KMS-11 (cell line): ENCODE measurements around the gene BMP2K.

ENCODE experiments used
- H2AFZ ChIP-seq: fragments of 200-600 bp; sonication (generic); 2 replicates; pipeline ENCODE4 v1.6.1; 2016; ENCODE audit warnings: antibody characterized with exemption, mixed run types, low read depth
- H3K27ac ChIP-seq: fragments of 200-600 bp; sonication (generic); 2 replicates; pipeline ENCODE4 v1.6.1; 2016; ENCODE audit warnings: mild to moderate bottlenecking, mixed run types
- H3K27me3 ChIP-seq: fragments of 200-600 bp; sonication (generic); 2 replicates; pipeline ENCODE4 v1.6.1; 2017; ENCODE audit warnings: mild to moderate bottlenecking, low read depth, mixed run types, moderate library complexity; ENCODE audit not compliant: insufficient read depth
- H3K36me3 ChIP-seq: fragments of 200-600 bp; sonication (generic); 2 replicates; pipeline ENCODE4 v1.6.1; 2017; ENCODE audit warnings: mild to moderate bottlenecking, mixed run types; ENCODE audit not compliant: insufficient read depth
- H3K4me1 ChIP-seq: fragments of 200-600 bp; sonication (generic); 2 replicates; pipeline ENCODE4 v1.6.1; 2016; ENCODE audit warnings: mild to moderate bottlenecking, low read depth, mixed run types; ENCODE audit not compliant: poor library complexity, severe bottlenecking
- H3K4me2 ChIP-seq: fragments of 200-600 bp; sonication (generic); 2 replicates; pipeline ENCODE4 v1.7.0; 2016; ENCODE audit warnings: mild to moderate bottlenecking, mixed run types
- H3K4me3 ChIP-seq: fragments of 200-600 bp; sonication (generic); IDR thresholded peaks from 2 replicates; pipeline ENCODE4 v1.6.1; 2017; ENCODE audit warnings: low read depth, low read length, mixed read lengths; ENCODE audit not compliant: insufficient read depth
- H3K79me2 ChIP-seq: fragments of 200-600 bp; sonication (generic); 2 replicates; pipeline ENCODE4 v1.6.1; 2016; ENCODE audit warnings: low read depth, mixed run types; ENCODE audit not compliant: insufficient read depth
- H3K9ac ChIP-seq: fragments of 200-600 bp; sonication (generic); 2 replicates; pipeline ENCODE4 v1.6.1; 2016; ENCODE audit warnings: mild to moderate bottlenecking, mixed run types
- H4K20me1 ChIP-seq: fragments of 200-600 bp; sonication (generic); 2 replicates; pipeline ENCODE4 v1.6.1; 2016; ENCODE audit warnings: mild to moderate bottlenecking, mixed run types; ENCODE audit not compliant: insufficient read depth
- TF ChIP-seq, protein P1 (sequence below): fragments of 200-600 bp; sonication (generic); conservative IDR thresholded peaks from 2 replicates; pipeline ENCODE4 v1.6.1; 2017; ENCODE audit warnings: low read depth, mild to moderate bottlenecking, antibody characterized with exemption, low read length, moderate library complexity, mixed read lengths

BMP2K gene

DNA sequence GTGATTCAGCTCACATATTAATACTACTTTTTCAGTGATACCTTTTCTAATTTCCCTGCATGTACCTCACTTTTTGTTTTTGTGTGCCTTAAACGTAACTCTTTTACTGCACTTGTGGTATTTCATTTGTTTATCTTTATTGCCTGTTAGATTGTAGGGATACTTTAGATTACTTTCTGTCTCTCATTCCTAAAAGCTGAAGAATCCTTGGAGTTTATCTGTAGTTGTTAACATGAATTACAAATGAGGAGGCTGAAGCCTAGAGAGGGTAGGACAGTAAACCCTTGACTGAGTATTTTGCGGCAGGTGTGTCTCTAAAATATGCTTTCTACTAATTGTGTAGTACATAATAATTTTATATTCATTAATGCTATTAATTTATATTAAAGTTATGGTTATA is 34.9 kb downstream of the BMP2K start:
- no peak overlapping the region for H3K9ac ChIP-seq
- H4K20me1 ChIP-seq: no peaks in the 10 kb centered on the region; the same call in 1 of the 2 replicates
- H3K4me2 ChIP-seq: peak overlapping the region; percentile 63

DNA sequence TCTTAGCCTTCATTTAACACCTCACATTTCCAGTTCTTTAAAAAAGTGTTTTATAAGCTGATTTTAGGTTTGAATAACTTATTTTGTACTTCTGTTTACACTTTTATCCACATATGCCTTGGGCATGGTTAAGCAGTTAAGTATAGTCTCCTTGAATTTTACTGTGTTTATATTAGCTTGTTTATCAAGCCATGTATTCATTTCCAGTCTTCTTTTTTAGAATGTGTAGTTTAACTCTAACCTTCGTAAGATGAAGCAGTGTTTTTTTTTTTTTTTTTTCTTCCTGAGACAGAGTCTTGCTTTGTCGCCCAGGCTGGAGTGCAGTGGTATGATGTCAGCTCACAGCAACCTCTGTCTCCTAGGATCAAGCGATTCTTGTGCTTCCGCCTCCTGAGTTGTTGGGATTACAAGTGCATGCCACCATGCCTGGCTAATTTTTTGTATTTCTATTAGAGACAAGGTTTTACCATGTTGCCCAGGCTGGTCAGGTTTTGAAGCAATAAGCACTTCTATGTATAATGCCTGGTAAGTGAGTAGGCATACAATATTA is 42.5 kb downstream of the BMP2K start:
- H3K4me2 ChIP-seq: no peak overlapping the region
- H3K79me2 ChIP-seq: peaks cover 14% of the 10 kb centered on the region
- no peak overlapping the region for H3K9ac ChIP-seq
- no peaks in the 10 kb centered on the region for H3K4me1 ChIP-seq
- 0 out of 2 replicates have a peak, but pooled peaks cover 4% of the 10 kb centered on the region for H4K20me1 ChIP-seq
- no peak overlapping the region for H2AFZ ChIP-seq
- no peaks in the 10 kb centered on the region for H3K36me3 ChIP-seq
- no peaks in the 10 kb centered on the region for H3K27me3 ChIP-seq
- TF ChIP-seq, protein P1, sequence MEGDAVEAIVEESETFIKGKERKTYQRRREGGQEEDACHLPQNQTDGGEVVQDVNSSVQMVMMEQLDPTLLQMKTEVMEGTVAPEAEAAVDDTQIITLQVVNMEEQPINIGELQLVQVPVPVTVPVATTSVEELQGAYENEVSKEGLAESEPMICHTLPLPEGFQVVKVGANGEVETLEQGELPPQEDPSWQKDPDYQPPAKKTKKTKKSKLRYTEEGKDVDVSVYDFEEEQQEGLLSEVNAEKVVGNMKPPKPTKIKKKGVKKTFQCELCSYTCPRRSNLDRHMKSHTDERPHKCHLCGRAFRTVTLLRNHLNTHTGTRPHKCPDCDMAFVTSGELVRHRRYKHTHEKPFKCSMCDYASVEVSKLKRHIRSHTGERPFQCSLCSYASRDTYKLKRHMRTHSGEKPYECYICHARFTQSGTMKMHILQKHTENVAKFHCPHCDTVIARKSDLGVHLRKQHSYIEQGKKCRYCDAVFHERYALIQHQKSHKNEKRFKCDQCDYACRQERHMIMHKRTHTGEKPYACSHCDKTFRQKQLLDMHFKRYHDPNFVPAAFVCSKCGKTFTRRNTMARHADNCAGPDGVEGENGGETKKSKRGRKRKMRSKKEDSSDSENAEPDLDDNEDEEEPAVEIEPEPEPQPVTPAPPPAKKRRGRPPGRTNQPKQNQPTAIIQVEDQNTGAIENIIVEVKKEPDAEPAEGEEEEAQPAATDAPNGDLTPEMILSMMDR: no peak
- no peak overlapping the region for H3K27ac ChIP-seq
- H3K4me3 ChIP-seq: no peak overlapping the region

More for the DNA sequence above, 34.9 kb downstream of the BMP2K start:
- Histone ChIP-seq H3K79me2 (peaks cover 71% of the 10 kb centered on the region), H3K4me1 (peaks cover 49% of the 10 kb centered on the region), H3K27ac (peak overlapping the region; percentile 67), H3K27me3 (no peaks in the 10 kb centered on the region), H3K36me3 (no peaks in the 10 kb centered on the region), H3K4me3 (no peak overlapping the region), H2AFZ (no peak overlapping the region)
- TF ChIP-seq, protein P1: no peak

DNA sequence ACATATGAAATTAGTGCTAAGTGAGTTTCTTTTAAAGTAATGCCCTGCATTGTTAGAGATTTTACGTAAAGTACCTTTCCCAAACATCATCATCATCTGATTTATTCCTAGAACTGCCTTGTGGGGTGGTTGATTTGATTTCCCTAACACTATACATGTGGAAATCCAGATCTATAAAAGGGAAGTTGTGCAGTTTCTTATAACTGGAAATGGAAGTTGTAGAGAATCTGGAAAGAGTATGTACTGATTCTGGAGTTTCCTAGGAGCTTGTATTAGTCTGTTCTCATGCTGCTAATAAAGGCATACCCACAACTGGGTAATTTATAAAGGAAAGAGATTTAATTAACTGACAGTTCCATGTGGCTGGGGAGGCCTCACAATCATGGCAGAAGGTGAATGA is 47.9 kb downstream of the BMP2K start:
- Histone ChIP-seq H2AFZ (no peak overlapping the region), H3K36me3 (no peaks in the 10 kb centered on the region; the same call in 1 of the 2 replicates), H3K27ac (no peak overlapping the region), H3K9ac (no peak overlapping the region), H3K4me3 (no peak overlapping the region), H3K4me1 (no peaks in the 10 kb centered on the region), H3K79me2 (peaks cover 15% of the 10 kb centered on the region; the same call in 1 of the 2 replicates), H3K4me2 (no peak overlapping the region), H3K27me3 (no peaks in the 10 kb centered on the region), H4K20me1 (0 out of 2 replicates have a peak, but pooled peaks cover 4% of the 10 kb centered on the region)
- TF ChIP-seq, protein P1: no peak

DNA sequence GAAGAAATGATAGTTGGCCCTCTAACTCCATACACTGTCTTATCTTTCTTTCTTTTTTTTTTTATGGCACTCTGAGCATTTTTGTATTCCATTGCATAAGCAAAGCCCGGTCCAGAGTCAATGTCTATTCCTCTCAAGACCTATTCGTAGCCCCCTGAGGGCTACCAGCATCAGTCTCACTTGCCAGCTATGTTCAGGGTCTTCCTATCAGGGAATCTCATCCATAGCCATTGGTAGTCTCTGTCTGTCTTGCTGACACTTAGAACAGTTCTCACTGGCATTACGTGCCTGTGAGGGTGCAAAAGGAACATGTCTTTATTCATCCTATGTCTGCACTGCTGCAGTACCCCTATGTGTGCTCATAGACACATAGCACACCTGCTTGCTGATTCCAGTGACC is 51.0 kb downstream of the BMP2K start:
- no peak overlapping the region for H3K27ac ChIP-seq
- TF ChIP-seq, protein P1: no peak

More for the DNA sequence above, 51.0 kb downstream of the BMP2K start:
- Histone ChIP-seq H3K4me3 (no peak overlapping the region), H3K4me1 (no peaks in the 10 kb centered on the region), H3K79me2 (0 out of 2 replicates have a peak, but pooled peaks cover 4% of the 10 kb centered on the region), H3K36me3 (no peaks in the 10 kb centered on the region; the same call in 1 of the 2 replicates), H3K4me2 (no peak overlapping the region), H2AFZ (no peak overlapping the region), H3K27me3 (no peaks in the 10 kb centered on the region), H3K9ac (no peak overlapping the region), H4K20me1 (no peaks in the 10 kb centered on the region)
